ENCODE measurements around the gene OMD.

OMD gene

DNA sequence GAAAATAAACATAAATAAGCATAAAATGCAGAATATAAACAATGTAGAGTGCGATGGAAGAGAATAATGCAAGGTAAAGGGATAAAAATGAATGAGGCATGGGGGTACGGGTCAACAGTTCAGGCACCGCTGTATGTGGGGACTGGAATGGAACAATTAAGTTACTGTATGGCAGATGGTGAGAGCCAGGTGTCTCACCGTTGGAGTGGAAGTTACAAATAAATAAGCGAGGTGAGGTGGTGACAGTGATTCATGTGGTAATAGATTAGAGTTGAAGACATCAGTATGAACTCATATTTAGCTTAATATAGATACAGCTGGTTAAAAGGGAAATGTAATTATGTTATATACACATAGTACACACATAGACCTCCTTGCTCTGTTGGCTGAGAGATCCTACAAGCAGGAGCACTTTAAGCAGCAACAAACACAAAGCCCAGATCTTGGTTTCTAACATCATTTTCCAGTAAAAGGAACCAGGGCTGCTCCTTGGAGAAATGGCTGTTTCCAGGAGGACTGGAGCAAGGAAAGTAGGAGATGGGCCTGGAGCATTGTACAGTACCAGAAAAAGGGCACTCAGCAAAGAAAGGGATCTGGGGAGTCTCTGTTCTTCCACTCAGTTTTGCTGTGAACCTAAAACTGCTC is 2.4 kb upstream of the OMD start:
- Histone ChIP-seq H4K91ac (ENCODE audit: low read depth, low read length) (no peak overlapping the region), H3K27me3 (ENCODE audit: insufficient read depth, low read length) (no peaks in the 10 kb centered on the region), H3K79me2 (ENCODE audit: control insufficient read depth, insufficient read depth, low read length, poor library complexity) (no peaks in the 10 kb centered on the region), H2AK5ac (ENCODE audit: low read length) (no peak overlapping the region), H3K4ac (ENCODE audit: low read depth, low read length) (no peak overlapping the region), H3K4me2 (ENCODE audit: low read length) (no peak overlapping the region), H3K14ac (ENCODE audit: low read length) (no peak overlapping the region), H2BK12ac (ENCODE audit: low read length) (no peak overlapping the region), H4K12ac (ENCODE audit: low read depth, low read length) (no peak overlapping the region), H3K9me3 (ENCODE audit: insufficient read depth, low read depth, low read length) (no peaks in the 10 kb centered on the region), H4K8ac (ENCODE audit: low read depth, low read length) (no peak overlapping the region), H3K27ac (ENCODE audit: low read depth, low read length) (no peak overlapping the region), H3K79me1 (ENCODE audit: low read length) (no peaks in the 10 kb centered on the region), H3K23ac (ENCODE audit: low read length) (no peak overlapping the region), H2AFZ (ENCODE audit: insufficient read depth, low read length, poor library complexity) (no peak overlapping the region), H3K18ac (ENCODE audit: low read length) (no peak overlapping the region), H3K36me3 (ENCODE audit: control insufficient read depth in 1 of 2, insufficient read depth in 2 of 2, low read length in 2 of 2) (no peaks in the 10 kb centered on the region), H3K9ac (ENCODE audit: low read length) (no peak overlapping the region), H3K4me3 (ENCODE audit: low read depth, low read length) (no peak overlapping the region), H2BK5ac (ENCODE audit: low read depth, low read length, poor library complexity) (no peak overlapping the region), H3K4me1 (ENCODE audit: control insufficient read depth in 1 of 2, insufficient read depth in 2 of 2, low read length in 2 of 2) (no peaks in the 10 kb centered on the region), H2BK120ac (ENCODE audit: insufficient read depth, low read length, poor library complexity) (no peak overlapping the region)
- no peak for DNase-seq
- no CpG with 5 or more reads among the region's 5 CpGs for WGBS (ENCODE audit: extremely low coverage, insufficient coverage, insufficient read length)

DNA sequence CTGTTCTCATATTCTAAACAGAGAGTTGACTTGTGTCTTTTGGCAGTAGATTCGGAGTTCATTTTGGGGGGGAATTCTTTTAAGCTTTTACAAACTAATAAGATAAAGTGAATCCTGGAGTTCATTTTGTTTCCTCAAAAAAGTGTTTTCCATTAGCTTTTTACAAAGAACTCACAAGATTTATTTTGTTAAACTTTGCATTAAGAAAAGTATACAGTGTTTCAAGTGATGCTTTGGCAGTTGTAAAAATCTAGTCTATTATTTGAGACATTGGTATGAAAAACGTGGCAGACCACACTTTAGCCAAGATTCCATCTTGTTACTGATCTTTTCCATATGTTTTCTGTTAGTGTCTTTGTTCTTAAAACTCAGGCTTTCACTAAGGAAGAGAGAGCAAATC is 1.2 kb upstream of the OMD start:
- Histone ChIP-seq H4K8ac (ENCODE audit: low read depth, low read length) (no peak overlapping the region), H3K9me3 (ENCODE audit: insufficient read depth, low read depth, low read length) (no peaks in the 10 kb centered on the region), H3K4ac (ENCODE audit: low read depth, low read length) (no peak overlapping the region), H3K4me1 (ENCODE audit: control insufficient read depth in 1 of 2, insufficient read depth in 2 of 2, low read length in 2 of 2) (no peaks in the 10 kb centered on the region), H3K4me2 (ENCODE audit: low read length) (no peak overlapping the region), H2BK5ac (ENCODE audit: low read depth, low read length, poor library complexity) (no peak overlapping the region), H3K4me3 (ENCODE audit: low read depth, low read length) (no peak overlapping the region), H2BK12ac (ENCODE audit: low read length) (no peak overlapping the region), H3K9ac (ENCODE audit: low read length) (no peak overlapping the region), H3K36me3 (ENCODE audit: control insufficient read depth in 1 of 2, insufficient read depth in 2 of 2, low read length in 2 of 2) (no peaks in the 10 kb centered on the region), H4K91ac (ENCODE audit: low read depth, low read length) (no peak overlapping the region), H3K79me2 (ENCODE audit: control insufficient read depth, insufficient read depth, low read length, poor library complexity) (no peaks in the 10 kb centered on the region), H2AFZ (ENCODE audit: insufficient read depth, low read length, poor library complexity) (no peak overlapping the region), H4K12ac (ENCODE audit: low read depth, low read length) (no peak overlapping the region), H3K27ac (ENCODE audit: low read depth, low read length) (no peak overlapping the region), H2AK5ac (ENCODE audit: low read length) (no peak overlapping the region), H3K23ac (ENCODE audit: low read length) (no peak overlapping the region), H3K18ac (ENCODE audit: low read length) (no peak overlapping the region), H2BK120ac (ENCODE audit: insufficient read depth, low read length, poor library complexity) (no peak overlapping the region), H3K27me3 (ENCODE audit: insufficient read depth, low read length) (no peaks in the 10 kb centered on the region), H3K79me1 (ENCODE audit: low read length) (no peaks in the 10 kb centered on the region), H3K14ac (ENCODE audit: low read length) (no peak overlapping the region)
- DNase-seq = no peak
- no CpG with 5 or more reads among the region's 2 CpGs for WGBS (ENCODE audit: extremely low coverage, insufficient coverage, insufficient read length)

GRCh38 chr9:92423612-92424011 is 659 bp downstream of the OMD start:
- no peak overlapping the region for H3K4ac ChIP-seq (ENCODE audit: low read depth, low read length)
- no peak overlapping the region for H3K9ac ChIP-seq (ENCODE audit: low read length)
- WGBS (ENCODE audit: extremely low coverage, insufficient coverage, insufficient read length) = no CpG with 5 or more reads among the region's 2 CpGs
- H2AFZ ChIP-seq (ENCODE audit: insufficient read depth, low read length, poor library complexity) = no peak overlapping the region
- no peaks in the 10 kb centered on the region for H3K79me1 ChIP-seq (ENCODE audit: low read length)
- no peak for DNase-seq
- no peak overlapping the region for H3K27ac ChIP-seq (ENCODE audit: low read depth, low read length)
- H4K12ac ChIP-seq (ENCODE audit: low read depth, low read length) = no peak overlapping the region
- no peak overlapping the region for H2BK120ac ChIP-seq (ENCODE audit: insufficient read depth, low read length, poor library complexity)
- no peak overlapping the region for H3K18ac ChIP-seq (ENCODE audit: low read length)
- H2BK5ac ChIP-seq (ENCODE audit: low read depth, low read length, poor library complexity) = no peak overlapping the region
- no peak overlapping the region for H2BK12ac ChIP-seq (ENCODE audit: low read length)
- no peaks in the 10 kb centered on the region for H3K36me3 ChIP-seq (ENCODE audit: control insufficient read depth in 1 of 2, insufficient read depth in 2 of 2, low read length in 2 of 2)
- H4K91ac ChIP-seq (ENCODE audit: low read depth, low read length) = no peak overlapping the region
- H4K8ac ChIP-seq (ENCODE audit: low read depth, low read length) = no peak overlapping the region
- H3K4me3 ChIP-seq (ENCODE audit: low read depth, low read length) = no peak overlapping the region
- no peaks in the 10 kb centered on the region for H3K79me2 ChIP-seq (ENCODE audit: control insufficient read depth, insufficient read depth, low read length, poor library complexity)
- no peaks in the 10 kb centered on the region for H3K9me3 ChIP-seq (ENCODE audit: insufficient read depth, low read depth, low read length)
- no peak overlapping the region for H3K14ac ChIP-seq (ENCODE audit: low read length)
- no peak overlapping the region for H3K23ac ChIP-seq (ENCODE audit: low read length)
- H3K27me3 ChIP-seq (ENCODE audit: insufficient read depth, low read length) = no peaks in the 10 kb centered on the region
- no peaks in the 10 kb centered on the region for H3K4me1 ChIP-seq (ENCODE audit: control insufficient read depth in 1 of 2, insufficient read depth in 2 of 2, low read length in 2 of 2)
- H2AK5ac ChIP-seq (ENCODE audit: low read length) = no peak overlapping the region
- H3K4me2 ChIP-seq (ENCODE audit: low read length) = no peak overlapping the region

GRCh38 chr9:92422611-92423338 is 1.5 kb downstream of the OMD start:
- Histone ChIP-seq H3K4me2 (ENCODE audit: low read length) (no peak overlapping the region), H3K4me1 (ENCODE audit: control insufficient read depth in 1 of 2, insufficient read depth in 2 of 2, low read length in 2 of 2) (no peaks in the 10 kb centered on the region), H3K18ac (ENCODE audit: low read length) (no peak overlapping the region), H3K9ac (ENCODE audit: low read length) (no peak overlapping the region), H4K8ac (ENCODE audit: low read depth, low read length) (no peak overlapping the region), H3K79me2 (ENCODE audit: control insufficient read depth, insufficient read depth, low read length, poor library complexity) (no peaks in the 10 kb centered on the region), H3K23ac (ENCODE audit: low read length) (no peak overlapping the region), H3K9me3 (ENCODE audit: insufficient read depth, low read depth, low read length) (no peaks in the 10 kb centered on the region), H2AK5ac (ENCODE audit: low read length) (no peak overlapping the region), H3K14ac (ENCODE audit: low read length) (no peak overlapping the region), H3K27ac (ENCODE audit: low read depth, low read length) (no peak overlapping the region), H2BK12ac (ENCODE audit: low read length) (no peak overlapping the region), H2BK5ac (ENCODE audit: low read depth, low read length, poor library complexity) (no peak overlapping the region), H2BK120ac (ENCODE audit: insufficient read depth, low read length, poor library complexity) (no peak overlapping the region), H4K91ac (ENCODE audit: low read depth, low read length) (no peak overlapping the region), H3K4ac (ENCODE audit: low read depth, low read length) (no peak overlapping the region), H3K4me3 (ENCODE audit: low read depth, low read length) (no peak overlapping the region), H2AFZ (ENCODE audit: insufficient read depth, low read length, poor library complexity) (no peak overlapping the region), H3K27me3 (ENCODE audit: insufficient read depth, low read length) (no peaks in the 10 kb centered on the region), H3K79me1 (ENCODE audit: low read length) (no peaks in the 10 kb centered on the region), H3K36me3 (ENCODE audit: control insufficient read depth in 1 of 2, insufficient read depth in 2 of 2, low read length in 2 of 2) (no peaks in the 10 kb centered on the region), H4K12ac (ENCODE audit: low read depth, low read length) (no peak overlapping the region)
- WGBS (ENCODE audit: extremely low coverage, insufficient coverage, insufficient read length) = no CpG with 5 or more reads among the region's 2 CpGs
- no peak for DNase-seq
